ENCODE results near the gene ZNF417. TPM values are rescaled to one million over a fixed set of nuclear protein-coding genes. Genes with fewer than 3 reads are reported as not detected.
"Not testable (repeated sequence)": the region's sequence is repeated elsewhere in the genome, so short reads cannot be mapped to it uniquely, and the experiment has no call there.

Gene ZNF417
- total RNA-seq, 2 experiments from 2014 or later: 17.8 to 24.0 TPM

GRCh38 chr19:57914531-57914930 lies 1.9 kb downstream of the ZNF417 start:
- no peak for DNase-seq
- peaks cover 33% of the 10 kb centered on the region for H3K4me1 Mint-ChIP-seq
- H3K4me3 Mint-ChIP-seq: no peak overlapping the region
- ATAC-seq: no peak
- CTCF ChIA-PET: no interaction called here
- H3K36me3 Mint-ChIP-seq: peaks cover 70% of the 10 kb centered on the region
- peaks cover 23% of the 10 kb centered on the region for H3K9me3 Mint-ChIP-seq (ENCODE audit: low read depth)
- no peaks in the 10 kb centered on the region for H3K27me3 Mint-ChIP-seq
- H3K27ac Mint-ChIP-seq: no peak overlapping the region

- H3K36me3 Mint-ChIP-seq: peaks cover 62% of the 10 kb centered on the region
- no peak overlapping the region for H3K27ac Mint-ChIP-seq
- H3K4me3 Mint-ChIP-seq: no peak overlapping the region
- CTCF ChIA-PET: interaction anchor here (1.0 kb wide), 1 partner anchor 19 kb away, joined by 3 read pairs; no protein-coding TSS in a partner anchor
- DNase-seq: no peak
- peaks cover 22% of the 10 kb centered on the region for H3K9me3 Mint-ChIP-seq (ENCODE audit: low read depth)
- ATAC-seq: no peak
- H3K27me3 Mint-ChIP-seq: no peaks in the 10 kb centered on the region
- H3K4me1 Mint-ChIP-seq: peaks cover 9% of the 10 kb centered on the region
These were observed 9.0 kb downstream of the ZNF417 start for GRCh38 chr19:57907394-57907793.

- H3K27ac Mint-ChIP-seq: no peak overlapping the region
- ATAC-seq (no peak), DNase-seq (no peak)
- no peaks in the 10 kb centered on the region for H3K27me3 Mint-ChIP-seq
- peaks cover 16% of the 10 kb centered on the region for H3K9me3 Mint-ChIP-seq (ENCODE audit: low read depth)
- CTCF ChIA-PET: no interaction called here
- H3K4me1 Mint-ChIP-seq: peaks cover 5% of the 10 kb centered on the region
- peaks cover 48% of the 10 kb centered on the region for H3K36me3 Mint-ChIP-seq
- H3K4me3 Mint-ChIP-seq: no peak overlapping the region
These were observed 11.1 kb downstream of the ZNF417 start for GRCh38 chr19:57905258-57905657.

DNA sequence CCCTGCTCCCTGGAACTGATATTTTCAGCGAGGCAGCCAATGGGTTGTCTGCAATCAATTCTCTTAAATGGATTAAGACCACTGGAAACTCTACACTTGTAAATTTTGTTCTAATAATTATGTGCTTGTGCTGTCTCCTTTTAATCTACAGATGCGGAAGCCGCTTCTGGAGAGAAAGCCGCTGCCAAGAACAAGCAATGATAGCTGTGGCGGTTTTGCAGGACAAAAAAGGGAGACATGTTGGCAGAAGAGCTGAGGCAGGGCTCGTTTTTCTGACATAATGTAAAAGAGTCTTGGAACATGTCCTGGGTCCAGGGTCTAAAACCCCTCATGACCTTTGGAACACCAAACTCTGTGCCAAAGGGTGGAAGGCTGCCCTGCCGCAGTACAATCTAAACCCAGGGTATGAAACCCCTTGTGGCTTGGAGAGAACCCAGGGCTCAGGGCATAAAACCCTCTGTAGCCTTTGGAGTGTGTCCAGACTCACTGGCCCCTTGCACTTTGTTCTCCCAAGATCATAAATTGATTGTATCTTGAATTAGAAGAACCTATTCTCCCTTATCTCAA lies 12.7 kb downstream of the ZNF417 start:
- Mint-ChIP-seq H3K4me3 (no peak overlapping the region), H3K36me3 (peaks cover 39% of the 10 kb centered on the region), H3K9me3 (ENCODE audit: low read depth) (peaks cover 10% of the 10 kb centered on the region), H3K27ac (no peak overlapping the region), H3K4me1 (peaks cover 5% of the 10 kb centered on the region), H3K27me3 (no peaks in the 10 kb centered on the region)
- ATAC-seq (no peak), DNase-seq (no peak)
- CTCF ChIA-PET: no interaction called here

DNA sequence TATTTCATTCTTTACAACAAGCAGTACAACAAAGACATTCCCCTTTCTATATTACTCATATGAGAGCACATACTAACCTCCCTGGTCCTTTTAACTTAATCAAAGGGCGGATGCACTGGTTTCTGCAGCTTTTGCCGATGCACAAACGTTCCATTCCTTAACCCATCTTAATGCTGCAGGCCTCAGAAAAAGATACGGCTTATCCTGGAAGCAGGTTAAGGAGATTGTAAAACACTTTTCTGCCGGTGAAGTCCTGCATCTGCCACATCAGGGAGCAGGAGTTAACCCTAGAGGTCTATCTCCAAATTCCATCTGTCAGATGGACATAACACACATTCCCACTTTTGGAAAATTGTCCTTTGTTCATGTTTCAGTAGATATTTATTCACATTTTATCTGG lies 16.1 kb downstream of the ZNF417 start:
- Mint-ChIP-seq H3K36me3 (peaks cover 19% of the 10 kb centered on the region), H3K27me3 (no peaks in the 10 kb centered on the region), H3K4me1 (peaks cover 7% of the 10 kb centered on the region), H3K27ac (no peak overlapping the region), H3K4me3 (no peak overlapping the region), H3K9me3 (ENCODE audit: low read depth) (no peaks in the 10 kb centered on the region)
- DNase-seq (no peak), ATAC-seq (no peak)
- CTCF ChIA-PET: no interaction called here

- H3K4me3 Mint-ChIP-seq; ATAC-seq; DNase-seq; H3K27ac Mint-ChIP-seq; H3K27me3 Mint-ChIP-seq; CTCF ChIA-PET; H3K9me3 Mint-ChIP-seq (ENCODE audit: low read depth): not testable (repeated sequence)
- Mint-ChIP-seq H3K4me1 (peaks cover 20% of the 10 kb centered on the region), H3K36me3 (peaks cover 37% of the 10 kb centered on the region)
These were observed 25.7 kb downstream of the ZNF417 start for GRCh38 chr19:57890706-57891105.

DNA sequence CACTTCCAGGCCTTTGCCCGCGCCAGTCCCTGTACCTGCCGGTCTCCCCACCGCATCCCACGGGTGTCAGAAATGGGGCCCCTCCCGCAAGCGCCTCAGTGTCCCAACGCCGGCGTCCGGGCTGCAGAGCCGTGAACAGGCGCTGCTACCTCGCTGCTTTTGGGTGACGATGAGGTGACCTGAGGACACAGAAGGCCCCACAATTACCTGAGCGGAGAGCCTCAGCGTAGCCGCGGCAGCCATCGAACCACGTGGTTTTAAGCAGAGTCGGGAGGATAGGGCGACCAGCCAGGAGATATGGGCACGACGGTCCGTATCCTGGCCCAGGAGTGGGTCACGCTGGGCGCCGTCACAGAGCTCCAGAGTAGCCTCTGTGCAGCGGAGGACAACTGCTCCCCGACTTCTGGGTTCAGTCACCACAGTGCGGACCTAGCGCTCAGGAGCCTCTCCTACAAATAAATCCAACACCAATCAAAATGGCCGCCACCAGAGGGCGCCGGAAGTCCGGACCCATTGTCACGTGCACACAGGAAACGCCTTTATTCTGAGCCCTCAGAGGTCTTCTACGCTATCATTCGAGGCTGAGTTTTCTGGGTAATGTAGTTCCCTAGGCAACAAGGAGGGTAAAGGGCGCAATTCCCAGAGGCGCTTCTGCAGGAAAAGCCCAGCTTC lies 27.7 kb downstream of the ZNF417 start, which contains the start of gene ZNF814:
ZNF814 (minus strand) TSS at position 478 of the 672 bp plus-strand sequence; CDS start at position 243, 235 bp downstream.
- H3K4me1 Mint-ChIP-seq: peaks cover 20% of the 10 kb centered on the region
- H3K4me3 Mint-ChIP-seq: peak within 1 kb of the TSS; percentile 85
- peaks cover 8% of the 10 kb centered on the region for H3K9me3 Mint-ChIP-seq (ENCODE audit: low read depth)
- H3K27me3 Mint-ChIP-seq: no peaks in the 10 kb centered on the region
- peaks cover 56% of the 10 kb centered on the region for H3K36me3 Mint-ChIP-seq
- H3K27ac Mint-ChIP-seq: peak within 1 kb of the TSS; percentile 88
- peak; percentile 93 for ATAC-seq
- CTCF ChIA-PET: interaction anchor here (1.1 kb wide), 1 partner anchor 18 kb away, joined by 3 read pairs; no protein-coding TSS in a partner anchor
- DNase-seq: peak; percentile 92

GRCh38 chr19:57888107-57888559 lies 28.3 kb downstream of the ZNF417 start:
- peak overlapping the region; percentile 85 for H3K4me3 Mint-ChIP-seq
- peak overlapping the region; percentile 88 for H3K27ac Mint-ChIP-seq
- CTCF ChIA-PET: interaction anchor here (1.1 kb wide), 1 partner anchor 19 kb away, joined by 3 read pairs; no protein-coding TSS in a partner anchor
- H3K4me1 Mint-ChIP-seq: peaks cover 20% of the 10 kb centered on the region
- ATAC-seq (peak; percentile 9), DNase-seq (no peak)
- H3K27me3 Mint-ChIP-seq: no peaks in the 10 kb centered on the region
- peaks cover 8% of the 10 kb centered on the region for H3K9me3 Mint-ChIP-seq (ENCODE audit: low read depth)
- H3K36me3 Mint-ChIP-seq: peaks cover 61% of the 10 kb centered on the region

- H3K27me3 Mint-ChIP-seq: no peaks in the 10 kb centered on the region
- ATAC-seq (no peak), DNase-seq (no peak)
- H3K9me3 Mint-ChIP-seq (ENCODE audit: low read depth): peaks cover 12% of the 10 kb centered on the region
- peak overlapping the region; percentile 85 for H3K4me3 Mint-ChIP-seq
- H3K36me3 Mint-ChIP-seq: peaks cover 64% of the 10 kb centered on the region
- CTCF ChIA-PET: interaction anchor here (1.1 to 2.5 kb wide), 2 partner anchors 9 to 19 kb away, joined by 3 to 5 read pairs; no protein-coding TSS in a partner anchor
- H3K27ac Mint-ChIP-seq: peak overlapping the region; percentile 88
- peaks cover 20% of the 10 kb centered on the region for H3K4me1 Mint-ChIP-seq
These were observed 29.0 kb downstream of the ZNF417 start for GRCh38 chr19:57887195-57887941.

- H3K36me3 Mint-ChIP-seq: peaks cover 62% of the 10 kb centered on the region
- DNase-seq: no peak
- H3K4me3 Mint-ChIP-seq: no peak overlapping the region
- H3K4me1 Mint-ChIP-seq: peaks cover 20% of the 10 kb centered on the region
- H3K27ac Mint-ChIP-seq: no peak overlapping the region
- CTCF ChIA-PET: interaction anchor here (2.5 kb wide), 1 partner anchor 11 kb away, joined by 5 read pairs; no protein-coding TSS in a partner anchor
- ATAC-seq: no peak
- H3K27me3 Mint-ChIP-seq: no peaks in the 10 kb centered on the region
- H3K9me3 Mint-ChIP-seq (ENCODE audit: low read depth): peaks cover 10% of the 10 kb centered on the region
These were observed 30.3 kb downstream of the ZNF417 start for GRCh38 chr19:57886046-57886445.

GRCh38 chr19:57873883-57874799 lies 42.3 kb downstream of the ZNF417 start:
- DNase-seq, H3K27me3 Mint-ChIP-seq, H3K4me1 Mint-ChIP-seq, H3K4me3 Mint-ChIP-seq, CTCF ChIA-PET, H3K27ac Mint-ChIP-seq, ATAC-seq: not testable (repeated sequence)
- H3K9me3 Mint-ChIP-seq (ENCODE audit: low read depth): peaks cover 48% of the 10 kb centered on the region
- peaks cover 87% of the 10 kb centered on the region for H3K36me3 Mint-ChIP-seq

DNA sequence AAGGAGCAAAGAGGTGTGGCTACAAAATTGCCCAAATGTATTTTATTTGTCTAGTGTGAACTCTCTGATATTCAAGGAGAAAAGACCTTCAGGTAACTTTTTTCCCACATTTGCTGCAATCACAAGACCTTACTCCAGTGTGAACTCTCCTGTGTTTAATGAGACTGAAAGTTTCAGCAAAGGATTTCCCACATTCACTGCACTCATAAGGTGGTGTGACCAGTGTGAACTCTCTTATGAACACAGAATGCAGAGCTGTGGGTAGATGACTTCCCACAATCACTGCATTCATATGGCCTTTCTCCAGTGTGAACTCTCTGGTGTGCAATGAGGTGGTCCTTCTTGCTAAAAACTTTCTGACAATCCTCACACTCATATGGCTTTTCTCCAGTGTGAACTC lies 43.9 kb downstream of the ZNF417 start:
- ATAC-seq (no peak), DNase-seq (no peak)
- CTCF ChIA-PET: no interaction called here
- H3K4me1 Mint-ChIP-seq: no peaks in the 10 kb centered on the region
- peaks cover 47% of the 10 kb centered on the region for H3K9me3 Mint-ChIP-seq (ENCODE audit: low read depth)
- H3K27me3 Mint-ChIP-seq: no peaks in the 10 kb centered on the region
- peaks cover 85% of the 10 kb centered on the region for H3K36me3 Mint-ChIP-seq
- no peak overlapping the region for H3K4me3 Mint-ChIP-seq
- H3K27ac Mint-ChIP-seq: no peak overlapping the region

DNA sequence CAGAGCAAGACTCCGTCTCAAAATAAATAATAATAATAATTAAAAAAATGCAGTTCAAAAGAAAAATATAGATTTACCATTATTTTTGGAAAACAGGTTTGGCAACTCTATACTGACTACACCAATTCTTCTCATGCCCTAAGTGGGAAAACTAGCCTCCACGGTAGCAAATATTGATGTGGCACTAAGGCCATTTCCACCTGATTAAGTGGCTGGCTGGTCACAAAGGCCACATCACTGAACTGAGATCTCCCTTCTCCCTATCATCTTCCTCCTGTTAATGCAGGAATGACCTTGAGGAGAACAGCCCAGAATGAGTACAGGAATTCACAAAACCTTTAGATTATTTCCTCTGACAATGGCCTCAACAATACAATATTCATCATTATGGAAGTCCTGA lies 46.2 kb downstream of the ZNF417 start:
- Mint-ChIP-seq H3K4me1 (no peaks in the 10 kb centered on the region), H3K27me3 (no peaks in the 10 kb centered on the region), H3K36me3 (peaks cover 84% of the 10 kb centered on the region), H3K4me3 (no peak overlapping the region), H3K27ac (no peak overlapping the region), H3K9me3 (ENCODE audit: low read depth) (peaks cover 44% of the 10 kb centered on the region)
- no peak for ATAC-seq
- CTCF ChIA-PET: no interaction called here
- DNase-seq: no peak

Measured in activated CD8-positive, alpha-beta memory T cell treated with anti-CD3 and anti-CD28 coated beads, Interleukin-2, amount 10 ng/mL, durations not matched to agents 7 days and 5 days (primary cell).